Hepatocyte (in vitro differentiated cells): ENCODE measurements around the gene TMEM178A.

Experiments
- CTCF ChIP-seq: fragments of 200-600 bp; sonication (generic); IDR thresholded peaks from 2 replicates; pipeline ENCODE4 v1.5.1; 2016; ENCODE audit warnings: antibody characterized with exemption, mild to moderate bottlenecking; ENCODE audit not compliant: poor library complexity
- EZH2 ChIP-seq: fragments of 200-600 bp; sonication (generic); IDR thresholded peaks from 2 replicates; pipeline ENCODE4 v1.6.1; 2016; ENCODE audit warnings: antibody characterized with exemption, mild to moderate bottlenecking, borderline replicate concordance
- EZH2phosphoT487 ChIP-seq: fragments of 200-600 bp; sonication (generic); IDR thresholded peaks from one replicate; pipeline ENCODE4 v1.6.1; 2018; ENCODE audit warnings: antibody characterized with exemption, mild to moderate bottlenecking, low read depth, moderate library complexity; ENCODE audit not compliant: unreplicated experiment, severe bottlenecking

- TF ChIP-seq CTCF (no peak), EZH2 (no peak), EZH2phosphoT487 (no peak)
These were observed 41.8 kb upstream of the TMEM178A start for GRCh38 chr2:39623917-39624316.
